GF-D8 (cell line): Measurements from ENCODE around the gene RNASEH2A.
A peak's percentile ranks its signal among the peaks of the same experiment; 100 is the strongest.
"Not testable (repeated sequence)": the region's sequence is repeated elsewhere in the genome, so short reads cannot be mapped to it uniquely, and the experiment has no call there.

Experiments
- DNase-seq: peaks from one replicate; lab custom pipeline; 2025; lab: John Stamatoyannopoulos, UW

RNASEH2A gene

DNA sequence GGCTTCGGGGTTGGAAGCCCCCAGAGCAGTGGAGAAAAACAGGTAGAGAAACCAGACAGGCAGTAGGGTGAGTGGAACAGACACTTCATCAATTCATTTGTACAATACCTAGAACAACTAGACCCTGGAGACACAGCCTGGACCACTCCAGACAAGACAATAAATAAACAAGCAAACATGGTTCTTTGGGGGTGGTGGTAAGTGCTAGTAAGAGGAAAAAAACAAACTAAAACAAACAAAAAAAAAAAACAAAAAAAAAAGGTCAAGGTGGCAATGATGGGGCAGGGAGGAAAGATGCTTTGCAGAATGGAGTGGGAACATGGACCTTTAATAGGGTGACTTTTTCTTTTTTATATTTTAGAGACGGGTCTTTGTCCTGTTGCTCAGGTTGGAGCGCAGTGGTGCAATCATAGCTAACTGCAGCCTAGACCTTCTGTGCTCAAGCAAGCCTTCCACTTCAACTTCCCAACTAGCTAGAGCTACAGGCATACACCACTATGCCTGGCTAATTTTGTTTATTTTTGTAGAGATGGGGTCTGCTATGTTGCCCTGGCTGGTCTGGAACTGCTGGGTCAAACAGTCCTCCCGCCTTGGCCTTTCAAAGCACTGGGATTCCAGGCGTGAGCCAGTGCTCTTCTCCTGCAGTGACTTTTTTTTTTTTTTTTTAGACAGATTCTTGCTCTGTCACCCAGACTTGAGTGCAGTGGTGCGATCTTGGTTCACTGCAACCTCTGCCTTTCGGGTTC lies 12.0 kb upstream of the RNASEH2A start:
- DNase-seq: no peak

DNA sequence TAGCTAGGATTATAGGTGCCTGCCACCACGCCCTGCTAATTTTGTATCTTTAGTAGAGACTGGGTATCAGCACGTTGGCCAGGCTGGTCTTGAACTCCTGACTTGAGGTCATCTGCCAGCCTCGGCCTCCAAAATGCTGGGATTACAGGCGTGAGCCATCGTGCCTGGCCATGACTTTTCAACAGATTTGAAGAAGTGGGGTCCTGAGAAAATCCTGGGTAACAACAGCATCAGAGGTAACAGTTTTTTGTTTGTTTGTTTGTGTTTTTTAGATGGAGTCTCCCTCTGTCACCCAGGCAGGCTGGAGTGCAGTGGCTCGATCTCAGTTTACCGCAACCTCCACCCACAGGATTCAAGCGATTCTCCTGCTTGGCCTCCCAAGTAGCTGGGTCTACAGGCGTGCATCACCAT lies 11.4 kb upstream of the RNASEH2A start:
- no peak for DNase-seq

DNA sequence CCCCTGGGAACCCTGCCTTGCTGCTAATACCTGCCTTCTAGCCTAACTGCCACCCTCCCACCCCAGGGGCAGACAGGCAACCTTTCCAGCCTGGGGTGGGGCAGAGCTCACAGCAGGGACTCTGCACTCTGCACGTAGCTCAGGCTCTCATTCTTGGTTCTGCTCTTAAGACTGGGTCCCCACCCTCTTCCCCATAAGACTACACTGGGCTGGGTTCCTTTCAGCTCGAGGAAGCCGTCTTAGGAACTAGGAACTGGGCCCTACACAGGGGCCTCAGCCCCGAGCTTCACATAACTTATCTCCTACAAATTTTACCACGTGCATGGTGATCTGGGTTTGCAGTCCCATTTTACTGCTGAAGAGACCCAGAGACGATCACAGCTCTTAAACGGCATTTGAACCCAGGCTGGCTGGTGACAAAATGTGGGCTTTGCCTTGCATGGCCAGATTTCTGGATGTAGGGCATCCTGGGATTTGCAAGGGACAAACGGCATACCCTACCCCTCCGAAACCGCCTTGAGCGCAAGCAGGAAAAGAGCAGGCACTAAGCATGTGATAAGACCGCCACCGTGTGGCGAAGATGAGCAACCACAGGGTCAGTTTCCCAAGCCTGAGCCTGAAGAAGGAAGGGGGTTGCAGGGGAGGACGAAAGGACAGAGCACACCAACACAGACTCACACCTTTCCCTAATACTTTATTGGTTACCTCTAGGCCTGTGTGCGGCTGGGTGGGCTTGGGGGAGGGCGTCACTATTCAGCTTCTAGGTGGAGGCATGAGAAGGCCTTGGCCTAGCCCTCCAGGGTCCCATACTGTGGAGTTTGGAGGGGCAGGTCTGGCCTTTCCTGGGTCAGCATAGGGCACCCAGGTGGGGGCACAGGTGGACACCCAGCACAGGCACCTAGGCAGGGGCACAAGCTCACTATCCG lies 10.0 kb upstream of the RNASEH2A start:
- DNase-seq: peak; percentile 43

DNA sequence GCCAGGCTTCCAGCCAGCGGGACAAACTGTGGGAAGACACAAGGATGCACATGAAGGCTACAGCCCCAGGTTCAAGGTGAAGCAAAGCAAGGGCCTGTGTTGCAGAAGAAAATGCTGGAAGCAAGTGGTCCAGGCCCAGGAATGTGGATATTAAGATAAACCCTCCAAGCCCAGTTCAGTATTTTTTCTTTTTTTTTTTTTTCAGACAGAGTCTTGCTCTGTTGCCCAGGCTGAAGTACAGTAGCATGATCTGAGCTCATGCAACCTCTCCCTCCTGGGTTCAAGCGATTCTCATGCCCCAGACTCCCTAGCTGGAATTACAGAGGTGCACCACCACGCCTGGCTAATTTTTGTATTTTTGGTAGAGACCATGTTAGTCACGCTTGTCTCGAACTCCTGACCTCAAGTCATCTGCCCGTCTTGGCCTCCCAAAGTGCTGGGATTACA lies 9.2 kb upstream of the RNASEH2A start:
- no peak for DNase-seq

DNA sequence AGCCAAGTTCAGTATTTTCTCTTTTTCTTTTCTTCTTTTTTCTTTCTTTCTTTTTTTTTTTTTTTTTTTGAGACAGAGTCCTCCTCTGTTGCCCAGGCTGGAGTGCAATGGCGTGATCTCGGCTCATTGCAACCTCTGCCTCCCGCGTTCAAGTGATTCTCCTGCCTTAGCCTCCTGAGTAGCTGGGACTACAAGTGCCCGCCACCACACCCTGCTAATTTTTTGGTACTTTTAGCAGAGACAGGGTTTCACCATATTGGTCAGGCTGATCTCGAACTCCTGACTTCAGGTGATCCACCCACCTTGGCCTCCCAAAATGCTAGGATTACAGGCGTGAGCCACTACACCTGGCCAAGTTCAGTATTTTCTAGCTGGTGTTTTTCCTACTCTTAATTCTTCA lies 8.8 kb upstream of the RNASEH2A start:
- DNase-seq: not testable (repeated sequence)

DNA sequence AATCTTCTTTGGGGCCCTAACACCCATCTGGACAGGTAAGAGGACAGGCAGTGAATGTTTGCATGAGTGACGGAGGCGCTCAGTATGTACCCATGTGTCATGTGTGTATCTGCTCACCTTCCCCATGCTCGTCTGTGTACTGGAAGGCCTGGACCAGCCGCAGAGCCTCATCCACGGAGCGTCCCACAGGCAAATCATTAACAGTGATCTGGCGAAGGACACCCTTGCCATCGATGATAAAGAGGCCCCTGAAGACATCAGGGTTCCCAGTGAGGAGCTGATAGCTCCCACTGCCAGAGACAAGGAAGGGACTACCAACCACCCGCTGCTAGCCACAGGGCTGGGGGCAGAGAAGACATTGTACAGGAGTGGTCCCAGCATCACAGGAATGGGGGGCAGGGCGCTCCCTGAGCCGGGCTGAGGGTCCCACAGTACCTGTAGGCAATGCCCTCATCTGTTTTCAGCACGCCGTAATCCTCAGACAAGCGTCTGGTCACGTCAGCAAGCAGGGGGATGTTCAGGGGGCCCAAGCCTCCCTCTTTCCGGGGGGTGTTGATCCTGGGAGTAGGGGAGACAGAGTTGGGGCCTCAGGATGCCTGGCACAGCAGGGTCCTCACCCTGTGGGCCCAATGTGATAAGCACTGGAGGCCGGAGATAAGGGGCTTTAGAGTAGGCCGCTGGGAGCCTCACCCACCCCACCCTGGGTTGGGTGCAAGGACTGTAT lies 6.5 kb upstream of the RNASEH2A start:
- DNase-seq: no peak

DNA sequence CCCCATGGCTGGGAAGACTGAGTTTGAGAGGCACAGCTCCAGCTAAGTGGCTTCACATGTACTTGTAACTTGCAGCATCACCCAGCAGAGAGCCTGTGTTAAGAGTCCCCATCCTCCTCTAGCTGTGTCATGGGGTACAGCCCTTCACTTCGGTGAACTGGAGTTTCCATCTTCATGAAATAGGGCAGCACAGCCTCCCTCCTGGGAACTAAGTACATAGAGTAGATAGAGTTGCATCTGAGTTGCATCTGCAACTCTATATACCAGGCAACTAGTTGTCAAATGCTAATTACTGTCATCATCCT lies 6.0 kb upstream of the RNASEH2A start:
- no peak for DNase-seq

DNA sequence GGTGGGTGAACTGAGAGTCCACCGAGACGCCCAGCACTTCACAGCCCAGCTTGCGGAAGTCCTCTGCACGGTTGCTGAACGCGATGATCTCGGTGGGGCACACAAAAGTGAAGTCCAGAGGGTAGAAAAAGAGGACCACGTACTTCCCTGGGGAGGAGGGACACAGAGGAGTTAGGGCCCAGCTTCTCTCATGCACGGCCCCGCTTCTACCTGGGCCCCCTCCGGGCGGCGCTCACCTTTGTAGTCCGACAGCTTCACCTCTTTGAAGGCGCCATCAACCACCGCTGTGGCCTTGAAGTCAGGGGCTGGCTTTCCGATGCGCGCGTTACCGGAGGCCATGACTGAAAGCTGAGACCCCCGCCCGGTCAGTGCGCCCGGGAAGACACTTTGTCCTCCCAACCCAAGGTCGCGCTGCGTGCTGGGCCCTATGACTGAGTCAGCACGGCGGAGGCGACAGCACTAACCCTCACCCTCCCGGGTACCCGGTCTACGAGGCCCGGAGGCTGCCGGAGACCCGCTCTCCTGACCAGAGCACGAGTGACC lies 5.4 kb upstream of the RNASEH2A start:
- DNase-seq: no peak

DNA sequence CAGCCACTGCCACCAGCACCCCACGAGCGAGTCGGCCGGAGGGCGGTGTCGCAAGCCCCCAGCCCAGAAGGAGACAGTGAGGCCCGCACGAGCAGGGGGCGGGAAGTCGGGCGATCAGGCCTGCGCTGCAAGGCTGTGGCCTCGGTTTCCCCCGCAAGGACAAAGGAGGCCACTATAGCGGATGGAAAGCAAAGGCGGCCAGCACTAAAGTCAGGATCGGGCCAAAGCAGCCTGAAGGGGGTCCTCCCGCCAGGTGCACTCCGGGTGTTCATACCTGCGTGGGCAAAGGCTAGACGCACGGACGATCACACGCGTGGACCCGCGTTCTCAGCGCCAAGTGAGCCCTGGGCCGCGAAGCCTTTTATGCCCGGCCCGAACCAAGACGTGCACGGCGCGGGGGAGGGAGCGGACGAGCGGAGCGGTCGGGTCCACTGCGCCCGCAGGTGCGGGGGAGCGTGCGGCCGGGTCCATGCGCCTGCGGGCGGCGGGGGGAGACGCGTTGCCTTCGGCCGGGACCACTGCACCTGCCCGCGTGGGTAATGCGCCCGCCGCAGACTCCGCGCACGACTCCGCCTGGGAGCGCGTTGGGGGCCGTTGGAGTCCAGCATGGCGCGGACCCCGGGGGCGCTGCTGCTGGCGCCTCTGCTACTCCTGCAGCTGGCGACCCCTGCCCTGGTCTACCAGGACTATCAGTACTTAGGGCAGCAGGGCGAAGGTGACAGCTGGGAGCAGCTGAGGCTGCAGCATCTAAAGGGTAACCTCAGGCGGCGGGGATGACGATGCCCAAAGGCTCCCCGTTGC lies 4.7 kb upstream of the RNASEH2A start, which contains the start of the genes PRDX2 and THSD8:
PRDX2 (minus strand) TSS at position 335 of the 801 bp plus-strand sequence. CDS start 539 bp downstream, outside the sequence.
THSD8 (plus strand) TSS at position 604 of the 801 bp plus-strand sequence; CDS start at position 607, 3 bp downstream.
- DNase-seq: peak; percentile 36

DNA sequence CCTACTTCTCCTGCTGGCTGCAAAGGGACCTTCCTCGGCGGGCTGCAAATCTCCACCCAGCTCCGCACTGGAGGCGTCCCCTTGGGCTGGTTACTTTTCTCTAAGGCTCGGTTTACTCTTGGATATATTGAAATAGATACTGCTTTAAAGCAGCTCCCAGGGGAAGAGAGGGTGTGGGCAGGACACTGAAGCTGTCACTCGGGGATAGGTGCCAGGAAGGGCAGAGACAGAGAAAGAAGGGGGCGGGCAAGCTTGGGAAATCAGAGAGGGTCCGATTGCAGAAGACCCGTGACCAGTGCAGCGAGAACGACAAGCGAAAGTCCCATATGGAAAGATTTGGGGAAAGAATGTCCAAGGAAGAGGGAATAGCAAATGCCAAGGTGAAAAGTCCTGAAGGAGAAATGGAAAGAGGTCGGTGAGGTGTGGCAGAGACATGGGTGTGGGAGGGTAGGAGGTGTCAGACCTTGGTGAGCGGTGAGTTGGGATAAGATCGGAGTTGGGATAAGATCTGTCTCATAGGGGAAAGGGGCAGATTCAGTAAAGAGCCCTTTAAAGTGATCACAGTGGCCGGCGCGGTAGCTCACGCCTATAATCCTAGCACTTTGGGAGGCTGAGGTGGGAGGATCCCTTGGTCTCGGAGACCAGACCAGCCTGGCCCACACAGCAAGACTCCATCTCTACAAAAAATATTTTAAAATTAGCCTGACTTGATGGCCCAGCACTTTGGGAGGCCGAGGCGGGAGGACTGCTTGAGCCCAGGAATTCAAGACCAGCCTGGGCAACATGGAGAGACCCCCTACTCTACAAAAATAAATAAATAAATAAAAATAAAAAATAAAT lies 3.9 kb upstream of the RNASEH2A start:
- DNase-seq: no peak

DNA sequence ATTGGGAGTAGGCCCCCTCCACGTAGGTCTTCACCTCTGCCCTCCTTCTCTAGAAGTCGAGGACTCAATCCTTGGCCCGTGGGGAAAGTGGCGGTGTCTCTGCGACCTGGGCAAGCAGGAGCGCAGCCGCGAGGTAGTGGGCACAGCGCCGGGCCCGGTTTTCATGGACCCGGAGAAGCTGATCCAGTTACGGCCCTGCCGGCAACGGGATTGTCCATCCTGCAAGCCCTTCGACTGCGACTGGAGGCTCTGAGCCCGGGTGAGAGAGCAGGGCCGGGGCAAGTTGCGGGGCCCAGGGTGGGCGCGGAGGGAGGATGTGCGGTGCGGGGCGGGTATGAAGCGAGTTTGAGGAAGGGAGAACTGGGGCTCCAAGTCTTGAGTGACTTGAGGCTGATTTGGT lies 2.3 kb upstream of the RNASEH2A start:
- DNase-seq: no peak

DNA sequence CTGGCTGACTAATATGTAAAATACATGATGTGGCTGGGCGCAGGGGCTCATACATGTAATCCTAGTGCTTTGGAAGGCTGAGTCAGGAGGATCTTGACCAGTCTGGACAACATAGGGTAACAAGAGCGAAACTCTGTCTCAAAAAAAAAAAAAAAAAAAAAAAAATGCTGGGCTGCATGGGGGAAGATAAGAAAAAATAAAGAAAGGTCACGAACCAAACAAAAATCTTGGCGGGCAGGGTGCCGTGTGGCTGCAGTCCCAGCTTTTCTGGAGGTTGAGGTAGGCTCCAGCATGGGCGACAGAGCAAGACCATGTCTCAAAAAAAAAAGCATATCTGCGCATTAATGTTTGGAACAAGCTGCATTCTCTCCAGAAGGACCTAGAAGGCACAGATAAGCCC lies 8.7 kb downstream of the RNASEH2A start:
- DNase-seq: no peak

DNA sequence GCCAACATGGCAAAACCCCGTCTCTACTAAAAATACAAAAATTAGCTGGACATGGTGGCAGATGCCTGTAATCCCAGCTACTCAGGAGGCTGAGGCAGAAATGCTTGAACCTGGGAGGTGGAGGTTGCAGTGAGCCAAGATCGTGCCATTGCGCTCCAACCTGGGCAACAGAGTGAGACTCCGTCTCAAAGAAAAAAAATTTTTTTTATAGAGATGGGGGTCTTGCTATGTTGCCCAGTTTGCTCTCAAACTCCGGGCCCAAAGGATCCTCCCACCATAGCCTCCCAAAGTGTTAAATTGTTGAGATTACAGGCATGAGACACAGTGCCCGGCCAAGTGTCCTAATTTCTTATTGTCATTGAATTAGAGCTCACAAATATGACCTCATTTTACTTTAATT lies 10.8 kb downstream of the RNASEH2A start:
- DNase-seq: not testable (repeated sequence)

DNA sequence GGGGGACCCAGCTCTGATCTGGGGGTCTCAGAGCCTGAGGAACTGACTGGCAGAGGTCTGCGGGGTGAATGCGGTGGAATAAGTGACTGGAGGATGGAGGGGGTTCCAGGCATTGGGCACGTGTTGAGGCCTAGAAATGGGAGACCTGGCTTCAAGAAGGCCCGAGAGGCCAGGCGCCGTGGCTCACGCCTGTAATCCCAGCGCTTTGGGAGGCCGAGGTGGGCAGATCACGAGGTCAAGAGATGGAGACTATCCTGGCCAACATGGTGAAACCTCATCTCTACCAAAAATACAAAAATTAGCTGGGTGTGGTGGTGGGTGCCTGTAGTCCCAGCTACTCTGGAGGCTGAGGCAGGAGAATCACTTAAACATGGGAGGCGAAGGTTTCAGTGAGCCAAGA lies 11.4 kb downstream of the RNASEH2A start:
- DNase-seq: not testable (repeated sequence)

DNA sequence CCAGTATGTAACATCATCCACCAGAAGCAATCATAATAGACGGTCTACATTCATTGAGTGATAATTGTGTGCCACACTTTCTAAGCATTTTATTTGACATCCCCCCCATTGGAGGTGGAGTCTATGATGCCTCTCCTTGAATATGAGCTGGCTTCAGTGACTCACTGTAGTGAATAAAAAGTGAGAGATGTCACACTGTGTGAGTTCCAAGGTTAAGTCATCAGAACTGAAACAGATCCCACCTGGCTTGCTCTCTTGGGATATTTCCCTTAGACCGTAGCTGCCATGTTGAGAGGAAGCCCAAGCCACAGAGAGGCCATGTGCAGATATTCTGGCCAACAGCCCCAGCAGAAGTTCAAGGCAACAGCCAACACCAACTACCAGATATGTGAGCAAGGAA lies 15.4 kb downstream of the RNASEH2A start:
- no peak for DNase-seq

DNA sequence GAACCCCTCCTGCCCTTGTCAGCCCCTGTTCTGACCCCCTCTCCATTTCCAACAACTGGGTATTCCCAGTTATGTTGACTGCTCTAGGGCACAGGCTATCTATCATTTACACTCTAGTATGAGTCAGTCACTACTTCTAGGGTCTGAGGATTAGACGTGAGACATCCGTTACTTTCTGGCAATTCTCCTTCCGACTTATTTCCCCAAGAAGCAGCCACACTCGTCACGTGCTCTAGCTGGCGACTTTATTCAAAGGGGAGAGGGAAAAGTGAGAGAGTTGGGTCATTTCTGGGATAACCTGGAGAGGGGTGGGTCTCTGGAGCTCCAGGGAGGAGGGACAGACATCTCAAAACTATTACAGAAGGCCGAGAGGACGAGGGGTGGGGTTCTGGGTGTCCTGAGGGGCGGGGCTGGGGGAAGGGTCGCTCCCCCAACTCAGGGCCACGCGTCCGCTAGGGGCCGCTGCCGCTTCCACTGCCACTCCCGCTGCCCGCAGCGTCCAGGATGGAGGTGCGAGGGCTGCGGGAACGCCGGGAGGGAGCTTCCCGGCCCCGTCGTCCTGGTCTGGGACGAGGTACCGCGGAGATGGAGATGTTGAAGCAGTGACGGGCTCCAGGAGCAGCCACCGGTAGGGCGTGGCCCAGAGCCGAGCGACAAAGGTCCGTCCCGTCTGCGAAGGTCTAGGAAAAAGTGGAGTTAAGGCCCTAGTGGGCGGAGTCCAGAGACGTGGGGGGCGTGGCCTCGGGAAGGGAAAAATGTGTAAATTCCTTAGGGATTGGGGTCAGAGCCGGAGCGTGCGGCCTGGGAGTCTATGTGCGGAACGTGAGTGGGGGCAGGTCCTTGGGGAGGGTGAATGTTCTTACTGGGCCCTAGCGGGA lies 19.1 kb downstream of the RNASEH2A start:
- no peak for DNase-seq

DNA sequence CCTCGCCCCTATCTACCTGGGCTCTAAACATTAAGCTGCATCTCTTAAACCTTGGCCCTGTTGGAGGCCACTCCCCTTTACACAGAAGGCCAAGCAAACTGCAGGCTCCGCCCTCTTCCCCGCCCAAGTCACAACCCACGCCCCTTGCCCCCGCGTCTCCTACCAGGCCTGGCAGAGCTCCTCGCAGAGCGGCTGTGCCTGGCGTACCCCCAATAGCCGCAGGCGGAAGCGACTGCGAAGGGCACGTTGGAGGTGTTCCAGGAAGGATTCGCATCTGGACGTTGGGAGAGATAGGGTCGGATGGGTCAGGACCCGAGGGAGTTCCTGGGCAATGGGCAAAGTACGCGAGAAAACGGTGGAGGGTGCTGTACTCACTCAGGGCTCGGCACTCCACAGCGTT lies 22.1 kb downstream of the RNASEH2A start:
- no peak for DNase-seq

DNA sequence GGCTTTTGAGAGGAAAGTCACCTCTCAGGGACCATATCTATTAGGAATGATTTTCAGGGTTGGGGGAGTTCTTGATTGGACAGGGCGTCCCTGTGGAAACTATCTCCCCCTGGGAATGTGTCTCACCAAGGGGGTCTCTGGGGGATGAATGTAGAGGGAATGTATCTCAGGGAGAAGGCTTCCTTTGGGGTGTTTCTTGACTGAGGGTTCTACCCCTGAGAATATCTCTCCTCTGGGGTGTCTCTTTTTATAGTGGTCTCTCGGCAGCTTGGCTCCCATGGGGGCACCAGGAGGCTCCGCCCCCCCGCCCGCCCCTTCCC lies 27.0 kb downstream of the RNASEH2A start:
- no peak for DNase-seq

DNA sequence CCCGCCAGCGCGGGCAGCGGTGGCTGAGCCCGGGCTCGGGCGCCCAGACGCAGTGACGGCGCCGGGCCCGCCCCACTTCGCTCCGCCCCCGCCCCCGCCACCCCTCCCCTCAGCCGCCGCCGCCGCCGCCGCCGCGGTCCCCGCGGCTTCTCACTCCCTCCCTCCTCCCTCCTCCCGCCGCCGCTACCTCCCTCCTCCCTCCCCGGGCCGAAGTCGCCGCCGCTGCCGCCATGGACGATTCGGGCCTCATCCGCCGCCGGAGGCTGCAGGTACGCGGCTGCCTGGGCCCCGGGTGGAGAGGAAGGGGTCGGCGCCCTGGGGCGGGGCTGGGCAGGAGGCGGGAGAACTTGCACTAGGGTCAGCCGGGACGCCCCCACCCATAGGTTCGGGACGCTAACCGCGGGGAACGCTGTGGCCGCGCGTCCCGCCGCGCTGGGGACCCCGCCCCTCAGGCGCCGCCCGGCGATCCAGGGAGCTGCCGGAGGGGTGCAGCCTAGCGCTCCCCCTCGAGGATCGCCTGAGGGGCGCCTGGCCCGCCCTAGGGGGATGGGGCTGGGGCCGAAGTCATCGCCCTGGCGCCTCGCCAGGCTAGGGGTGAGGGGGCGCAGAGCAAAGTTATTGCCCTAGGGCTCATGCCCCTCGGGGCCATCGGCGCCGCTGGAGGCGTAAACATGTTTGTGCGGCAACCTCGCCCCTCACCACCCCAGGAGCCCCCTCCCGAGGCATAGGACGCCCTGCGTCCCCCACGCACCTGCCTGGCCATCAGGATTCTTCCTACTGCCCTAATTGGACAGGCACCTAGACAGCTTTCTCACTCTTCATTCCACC lies 27.6 kb downstream of the RNASEH2A start:
- DNase-seq: no peak
